ENCODE measurements around the gene CHN1.

The CHN1 gene

GRCh38 chr2:174918886-174919526, 86.2 kb downstream of the CHN1 start:
- FAIRE-seq, result no peak

GRCh38 chr2:174916270-174916930, 88.8 kb downstream of the CHN1 start:
- FAIRE-seq, result no peak

- FAIRE-seq, result no peak
Observed at GRCh38 chr2:174914853-174915760, 90.1 kb downstream of the CHN1 start.

- no peak for FAIRE-seq
Observed at GRCh38 chr2:174908284-174908683, 96.9 kb downstream of the CHN1 start.

- FAIRE-seq, result no peak
Observed at GRCh38 chr2:174903264-174903556, 102.0 kb downstream of the CHN1 start.

GRCh38 chr2:174902506-174903263, 102.5 kb downstream of the CHN1 start:
- no peak for FAIRE-seq

GRCh38 chr2:174901075-174901474, 104.1 kb downstream of the CHN1 start:
- no peak for FAIRE-seq

GRCh38 chr2:174897286-174897685, 107.9 kb downstream of the CHN1 start:
- FAIRE-seq, result no peak

GRCh38 chr2:174893018-174893417, 112.2 kb downstream of the CHN1 start:
- no peak for FAIRE-seq

- no peak for FAIRE-seq
Observed at GRCh38 chr2:174892546-174892945, 112.6 kb downstream of the CHN1 start.

- no peak for FAIRE-seq
Observed at GRCh38 chr2:174888646-174889271, 116.4 kb downstream of the CHN1 start.

- FAIRE-seq, result no peak
Observed at GRCh38 chr2:174888146-174888545, 117.0 kb downstream of the CHN1 start.

GRCh38 chr2:174882416-174882815, 122.8 kb downstream of the CHN1 start:
- no peak for FAIRE-seq

GRCh38 chr2:174881678-174882077, 123.5 kb downstream of the CHN1 start:
- no peak for FAIRE-seq

- FAIRE-seq, result no peak
Observed at GRCh38 chr2:174878537-174879147, 126.5 kb downstream of the CHN1 start.

- no peak for FAIRE-seq
Observed at GRCh38 chr2:174877751-174878150, 127.4 kb downstream of the CHN1 start.

- no peak for FAIRE-seq
Observed at GRCh38 chr2:174877301-174877700, 127.9 kb downstream of the CHN1 start.

- FAIRE-seq, result no peak
Observed at GRCh38 chr2:174874085-174874484, 131.1 kb downstream of the CHN1 start.

GRCh38 chr2:174873471-174873870, 131.7 kb downstream of the CHN1 start:
- no peak for FAIRE-seq

- no peak for FAIRE-seq
Observed at GRCh38 chr2:174870787-174871186, 134.4 kb downstream of the CHN1 start.

GRCh38 chr2:174868878-174869277, 136.3 kb downstream of the CHN1 start:
- FAIRE-seq, result no peak

- FAIRE-seq, result no peak
Observed at GRCh38 chr2:174866421-174866820, 138.8 kb downstream of the CHN1 start.

All from TTC549 (cell line).